22Rv1 (cell line): Measurements from ENCODE around the gene GBP5.

Experiments used
- CTCF ChIP-seq: fragments of 450-650 bp; IDR thresholded peaks from 2 replicates; pipeline ENCODE4 v1.5.1; 2017; ENCODE audit warnings: mild to moderate bottlenecking
- ZFX ChIP-seq: fragments of 450-650 bp; IDR thresholded peaks from 2 replicates; pipeline ENCODE4 v1.6.1; 2017; ENCODE audit warnings: antibody characterized with exemption, borderline replicate concordance

- TF ChIP-seq CTCF (no peak), ZFX (no peak)
These were observed 13.2 kb upstream of the GBP5 start for GRCh38 chr1:89285745-89286380.
